ENCODE measurements around the gene ITIH6.
"Not testable (repeated sequence)": the region's sequence is repeated elsewhere in the genome, so short reads cannot be mapped to it uniquely, and the experiment has no call there.

Gene ITIH6

GRCh38 chrX:54776061-54776460 is 22.0 kb downstream of the ITIH6 start:
- no peak overlapping the region for H3K4me3 Mint-ChIP-seq
- H3K27ac Mint-ChIP-seq, result no peak overlapping the region
- H3K36me3 Mint-ChIP-seq, result no peaks in the 10 kb centered on the region
- peaks cover 12% of the 10 kb centered on the region for H3K4me1 Mint-ChIP-seq
- ATAC-seq (no peak), DNase-seq (ENCODE audit: low spot score in 2 of 2) (no peak)
- H3K9me3 Mint-ChIP-seq, result no peaks in the 10 kb centered on the region

GRCh38 chrX:54774391-54775094 is 23.5 kb downstream of the ITIH6 start:
- H3K4me1 Mint-ChIP-seq, result peaks cover 12% of the 10 kb centered on the region
- H3K36me3 Mint-ChIP-seq; H3K9me3 Mint-ChIP-seq; DNase-seq (ENCODE audit: low spot score in 2 of 2); ATAC-seq; H3K27ac Mint-ChIP-seq; H3K4me3 Mint-ChIP-seq: not testable (repeated sequence)

- Mint-ChIP-seq H3K4me1 (no peaks in the 10 kb centered on the region), H3K9me3 (no peaks in the 10 kb centered on the region), H3K36me3 (no peaks in the 10 kb centered on the region), H3K27ac (no peak overlapping the region), H3K4me3 (no peak overlapping the region)
- DNase-seq (ENCODE audit: low spot score in 2 of 2), result no peak
- no peak for ATAC-seq
Measured at GRCh38 chrX:54758114-54759055, 39.7 kb downstream of the ITIH6 start.

- H3K36me3 Mint-ChIP-seq, result no peaks in the 10 kb centered on the region
- no peaks in the 10 kb centered on the region for H3K4me1 Mint-ChIP-seq
- H3K27ac Mint-ChIP-seq, result no peak overlapping the region
- no peak overlapping the region for H3K4me3 Mint-ChIP-seq
- no peak for ATAC-seq
- no peaks in the 10 kb centered on the region for H3K9me3 Mint-ChIP-seq
- no peak for DNase-seq (ENCODE audit: low spot score in 2 of 2)
Measured at GRCh38 chrX:54754854-54755253, 43.2 kb downstream of the ITIH6 start.

GRCh38 chrX:54748626-54749025 is 49.4 kb downstream of the ITIH6 start:
- Mint-ChIP-seq H3K4me1 (no peaks in the 10 kb centered on the region), H3K36me3 (no peaks in the 10 kb centered on the region), H3K9me3 (no peaks in the 10 kb centered on the region), H3K4me3 (no peak overlapping the region), H3K27ac (no peak overlapping the region)
- ATAC-seq (no peak), DNase-seq (ENCODE audit: low spot score in 2 of 2) (no peak)

GRCh38 chrX:54747733-54748393 is 50.2 kb downstream of the ITIH6 start:
- Mint-ChIP-seq H3K4me3 (no peak overlapping the region), H3K36me3 (no peaks in the 10 kb centered on the region), H3K27ac (no peak overlapping the region), H3K4me1 (no peaks in the 10 kb centered on the region), H3K9me3 (no peaks in the 10 kb centered on the region)
- no peak for DNase-seq (ENCODE audit: low spot score in 2 of 2)
- no peak for ATAC-seq

- Mint-ChIP-seq H3K4me1 (no peaks in the 10 kb centered on the region), H3K4me3 (no peak overlapping the region), H3K36me3 (no peaks in the 10 kb centered on the region), H3K27ac (no peak overlapping the region), H3K9me3 (no peaks in the 10 kb centered on the region)
- ATAC-seq, result no peak
- DNase-seq (ENCODE audit: low spot score in 2 of 2), result no peak
Measured at GRCh38 chrX:54746928-54747327, 51.1 kb downstream of the ITIH6 start.

GRCh38 chrX:54745676-54746075 is 52.4 kb downstream of the ITIH6 start:
- Mint-ChIP-seq H3K36me3 (no peaks in the 10 kb centered on the region), H3K4me3 (no peak overlapping the region), H3K27ac (no peak overlapping the region), H3K9me3 (no peaks in the 10 kb centered on the region), H3K4me1 (no peaks in the 10 kb centered on the region)
- ATAC-seq (no peak), DNase-seq (ENCODE audit: low spot score in 2 of 2) (no peak)

GRCh38 chrX:54738567-54738966 is 59.5 kb downstream of the ITIH6 start:
- H3K9me3 Mint-ChIP-seq; H3K27ac Mint-ChIP-seq; DNase-seq (ENCODE audit: low spot score in 2 of 2); H3K36me3 Mint-ChIP-seq; H3K4me3 Mint-ChIP-seq; ATAC-seq; H3K4me1 Mint-ChIP-seq: not testable (repeated sequence)

GRCh38 chrX:54736298-54736942 is 61.6 kb downstream of the ITIH6 start:
- not testable (repeated sequence) for H3K4me1 Mint-ChIP-seq; ATAC-seq; H3K4me3 Mint-ChIP-seq; H3K9me3 Mint-ChIP-seq; H3K36me3 Mint-ChIP-seq; H3K27ac Mint-ChIP-seq; DNase-seq (ENCODE audit: low spot score in 2 of 2)

- no peak for ATAC-seq
- Mint-ChIP-seq H3K27ac (no peak overlapping the region), H3K4me3 (no peak overlapping the region)
Measured at GRCh38 chrX:54721424-54721823, 76.6 kb downstream of the ITIH6 start.

GRCh38 chrX:54715621-54716020 is 82.4 kb downstream of the ITIH6 start:
- DNase-seq (ENCODE audit: low spot score in 2 of 2), result no peak
- ATAC-seq, result no peak
- Mint-ChIP-seq H3K27ac (no peak overlapping the region), H3K36me3 (no peaks in the 10 kb centered on the region), H3K9me3 (no peaks in the 10 kb centered on the region), H3K4me3 (no peak overlapping the region), H3K4me1 (no peaks in the 10 kb centered on the region)

More at GRCh38 chrX:54721424-54721823, 76.6 kb downstream of the ITIH6 start:
- no peaks in the 10 kb centered on the region for H3K4me1 Mint-ChIP-seq
- H3K36me3 Mint-ChIP-seq, result no peaks in the 10 kb centered on the region
- DNase-seq (ENCODE audit: low spot score in 2 of 2), result no peak
- H3K9me3 Mint-ChIP-seq, result no peaks in the 10 kb centered on the region

- no peak overlapping the region for H3K4me3 Mint-ChIP-seq
- H3K36me3 Mint-ChIP-seq, result no peaks in the 10 kb centered on the region
- DNase-seq (ENCODE audit: low spot score in 2 of 2) (no peak), ATAC-seq (no peak)
- no peaks in the 10 kb centered on the region for H3K4me1 Mint-ChIP-seq
- no peaks in the 10 kb centered on the region for H3K9me3 Mint-ChIP-seq
- H3K27ac Mint-ChIP-seq, result no peak overlapping the region
Measured at GRCh38 chrX:54714424-54714823, 83.6 kb downstream of the ITIH6 start.

GRCh38 chrX:54711735-54712134 is 86.3 kb downstream of the ITIH6 start:
- H3K4me1 Mint-ChIP-seq, result no peaks in the 10 kb centered on the region
- no peak for ATAC-seq
- no peak overlapping the region for H3K27ac Mint-ChIP-seq
- H3K4me3 Mint-ChIP-seq, result no peak overlapping the region
- no peak for DNase-seq (ENCODE audit: low spot score in 2 of 2)
- no peaks in the 10 kb centered on the region for H3K36me3 Mint-ChIP-seq
- H3K9me3 Mint-ChIP-seq, result no peaks in the 10 kb centered on the region

GRCh38 chrX:54710920-54711319 is 87.1 kb downstream of the ITIH6 start:
- no peaks in the 10 kb centered on the region for H3K36me3 Mint-ChIP-seq
- H3K4me3 Mint-ChIP-seq, result no peak overlapping the region
- DNase-seq (ENCODE audit: low spot score in 2 of 2) (no peak), ATAC-seq (no peak)
- H3K27ac Mint-ChIP-seq, result no peak overlapping the region
- H3K9me3 Mint-ChIP-seq, result no peaks in the 10 kb centered on the region
- H3K4me1 Mint-ChIP-seq, result no peaks in the 10 kb centered on the region

All from stimulated activated effector memory CD8-positive, alpha-beta T cell treated with anti-CD3 and anti-CD28 coated beads, Interleukin-12 subunit alpha, Interleukin-12 subunit beta, amount 100 ng/mL, for 72 hours (primary cell).